HepG2 (cell line): Measurements from ENCODE around the gene PLEKHG4B.

ENCODE experiments used
- THYN1 ChIP-seq: sonication (generic); formaldehyde crosslinking; IDR thresholded peaks from 2 replicates; pipeline ENCODE4 v1.8.1; 2023; ENCODE audit warnings: low read depth, mild to moderate bottlenecking, moderate library complexity, missing genetic modification reagents, borderline replicate concordance
- TF ChIP-seq, protein P1 (sequence below): sonication (generic); formaldehyde crosslinking; IDR thresholded peaks from 2 replicates; pipeline ENCODE4 v1.4.0; 2020; ENCODE audit warnings: missing genetic modification reagents, borderline replicate concordance
- TF ChIP-seq, protein P2 (sequence below): sonication (generic); formaldehyde crosslinking; IDR thresholded peaks from 2 replicates; pipeline ENCODE4 v1.5.0; 2020; ENCODE audit warnings: mild to moderate bottlenecking, missing genetic modification reagents, moderate library complexity

DNA sequence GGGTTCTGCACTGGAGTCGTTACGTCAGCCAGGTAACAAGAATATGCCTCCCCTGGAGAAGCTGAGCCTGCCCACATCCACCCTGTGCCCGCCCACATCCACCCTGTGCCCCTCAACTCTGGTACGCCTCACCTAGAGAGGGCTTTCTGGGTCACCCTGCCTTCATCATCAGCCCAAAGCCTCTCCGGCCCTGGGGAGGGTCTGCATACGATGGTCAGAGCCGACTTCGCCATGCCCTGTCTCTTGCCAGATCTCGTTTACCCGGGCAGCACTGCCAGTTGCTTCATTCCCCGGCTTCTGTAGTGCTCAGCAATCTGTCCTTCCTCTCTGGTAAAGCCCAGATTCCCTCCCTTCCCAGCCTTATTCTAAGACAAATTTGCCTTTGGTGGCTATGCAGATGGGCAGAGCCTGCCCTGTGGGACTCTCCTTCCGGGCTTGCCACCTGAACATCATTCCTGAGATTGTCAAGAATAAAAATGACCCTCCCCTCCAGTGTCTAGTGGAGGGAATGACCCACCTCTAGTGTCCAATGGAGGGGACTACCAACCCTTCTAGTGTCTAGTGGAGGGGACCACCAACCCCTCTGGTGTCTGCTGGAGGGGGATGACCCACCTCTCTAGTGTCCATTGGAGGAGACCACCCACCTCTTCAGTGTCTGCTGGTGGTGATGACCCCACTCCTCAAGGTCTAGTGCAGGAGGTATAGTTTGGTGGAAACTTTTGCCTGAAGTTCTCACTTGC lies 3.4 kb downstream of the PLEKHG4B start:
- TF ChIP-seq, protein P1, sequence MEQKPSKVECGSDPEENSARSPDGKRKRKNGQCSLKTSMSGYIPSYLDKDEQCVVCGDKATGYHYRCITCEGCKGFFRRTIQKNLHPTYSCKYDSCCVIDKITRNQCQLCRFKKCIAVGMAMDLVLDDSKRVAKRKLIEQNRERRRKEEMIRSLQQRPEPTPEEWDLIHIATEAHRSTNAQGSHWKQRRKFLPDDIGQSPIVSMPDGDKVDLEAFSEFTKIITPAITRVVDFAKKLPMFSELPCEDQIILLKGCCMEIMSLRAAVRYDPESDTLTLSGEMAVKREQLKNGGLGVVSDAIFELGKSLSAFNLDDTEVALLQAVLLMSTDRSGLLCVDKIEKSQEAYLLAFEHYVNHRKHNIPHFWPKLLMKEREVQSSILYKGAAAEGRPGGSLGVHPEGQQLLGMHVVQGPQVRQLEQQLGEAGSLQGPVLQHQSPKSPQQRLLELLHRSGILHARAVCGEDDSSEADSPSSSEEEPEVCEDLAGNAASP (CRISPR knock-in tag): no peak
- TF ChIP-seq, protein P2, sequence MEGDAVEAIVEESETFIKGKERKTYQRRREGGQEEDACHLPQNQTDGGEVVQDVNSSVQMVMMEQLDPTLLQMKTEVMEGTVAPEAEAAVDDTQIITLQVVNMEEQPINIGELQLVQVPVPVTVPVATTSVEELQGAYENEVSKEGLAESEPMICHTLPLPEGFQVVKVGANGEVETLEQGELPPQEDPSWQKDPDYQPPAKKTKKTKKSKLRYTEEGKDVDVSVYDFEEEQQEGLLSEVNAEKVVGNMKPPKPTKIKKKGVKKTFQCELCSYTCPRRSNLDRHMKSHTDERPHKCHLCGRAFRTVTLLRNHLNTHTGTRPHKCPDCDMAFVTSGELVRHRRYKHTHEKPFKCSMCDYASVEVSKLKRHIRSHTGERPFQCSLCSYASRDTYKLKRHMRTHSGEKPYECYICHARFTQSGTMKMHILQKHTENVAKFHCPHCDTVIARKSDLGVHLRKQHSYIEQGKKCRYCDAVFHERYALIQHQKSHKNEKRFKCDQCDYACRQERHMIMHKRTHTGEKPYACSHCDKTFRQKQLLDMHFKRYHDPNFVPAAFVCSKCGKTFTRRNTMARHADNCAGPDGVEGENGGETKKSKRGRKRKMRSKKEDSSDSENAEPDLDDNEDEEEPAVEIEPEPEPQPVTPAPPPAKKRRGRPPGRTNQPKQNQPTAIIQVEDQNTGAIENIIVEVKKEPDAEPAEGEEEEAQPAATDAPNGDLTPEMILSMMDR (CRISPR knock-in tag): no peak
- TF ChIP-seq THYN1 (CRISPR knock-in tag): no peak
